ENCODE results near the gene CENPP. TPM values are rescaled to one million over a fixed set of nuclear protein-coding genes. Genes with fewer than 3 reads are reported as not detected.
A peak's percentile ranks its signal among the peaks of the same experiment; 100 is the strongest.
"Not testable (repeated sequence)": the region's sequence is repeated elsewhere in the genome, so short reads cannot be mapped to it uniquely, and the experiment has no call there.

Gene CENPP
- total RNA-seq, 4 donors from 2014 or later = 2.9 to 8.3 (median 4.9) TPM

DNA sequence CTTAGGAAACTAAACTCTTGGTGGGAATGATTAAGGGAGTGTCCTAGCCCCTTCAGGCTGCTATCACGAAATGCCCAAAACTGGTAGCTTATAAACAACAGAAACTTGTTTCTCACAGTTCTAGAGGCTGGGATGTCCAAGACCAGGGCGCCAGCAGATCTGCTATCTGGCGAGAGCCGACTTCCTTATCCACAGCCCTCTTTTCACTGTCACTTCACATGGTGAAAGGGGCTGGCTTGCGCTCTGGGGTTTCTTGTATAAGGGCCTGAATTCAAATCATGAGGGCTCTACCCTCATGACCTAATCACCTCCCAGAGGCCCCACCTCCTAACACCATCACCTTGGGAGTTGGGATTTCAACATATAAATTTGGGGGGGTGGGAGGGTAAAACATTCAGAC lies 295.1 kb downstream of the CENPP start:
- Histone ChIP-seq H3K4me1 (peaks cover 18 to 81% (median 32%) of the 10 kb centered on the region in 3 donors), H3K36me3 (peaks cover 0 to 20% of the 10 kb centered on the region in 2 donors), H3K27me3 (no peaks in the 10 kb centered on the region), H3K9me3 (no peaks in the 10 kb centered on the region), H3K4me3 (no peak overlapping the region), H3K27ac (peak overlapping the region in 3 of 4 donors; percentile 65 to 91 (median 89))
- TF ChIP-seq EP300 (IDR thresholded peaks at IDR 0.05) = no peak
- no peak for TF ChIP-seq POLR2AphosphoS5 (IDR thresholded peaks at IDR 0.05)
- TF ChIP-seq, protein P1, sequence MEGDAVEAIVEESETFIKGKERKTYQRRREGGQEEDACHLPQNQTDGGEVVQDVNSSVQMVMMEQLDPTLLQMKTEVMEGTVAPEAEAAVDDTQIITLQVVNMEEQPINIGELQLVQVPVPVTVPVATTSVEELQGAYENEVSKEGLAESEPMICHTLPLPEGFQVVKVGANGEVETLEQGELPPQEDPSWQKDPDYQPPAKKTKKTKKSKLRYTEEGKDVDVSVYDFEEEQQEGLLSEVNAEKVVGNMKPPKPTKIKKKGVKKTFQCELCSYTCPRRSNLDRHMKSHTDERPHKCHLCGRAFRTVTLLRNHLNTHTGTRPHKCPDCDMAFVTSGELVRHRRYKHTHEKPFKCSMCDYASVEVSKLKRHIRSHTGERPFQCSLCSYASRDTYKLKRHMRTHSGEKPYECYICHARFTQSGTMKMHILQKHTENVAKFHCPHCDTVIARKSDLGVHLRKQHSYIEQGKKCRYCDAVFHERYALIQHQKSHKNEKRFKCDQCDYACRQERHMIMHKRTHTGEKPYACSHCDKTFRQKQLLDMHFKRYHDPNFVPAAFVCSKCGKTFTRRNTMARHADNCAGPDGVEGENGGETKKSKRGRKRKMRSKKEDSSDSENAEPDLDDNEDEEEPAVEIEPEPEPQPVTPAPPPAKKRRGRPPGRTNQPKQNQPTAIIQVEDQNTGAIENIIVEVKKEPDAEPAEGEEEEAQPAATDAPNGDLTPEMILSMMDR (IDR thresholded peaks at IDR 0.05) = no peak
- TF ChIP-seq POLR2A (IDR thresholded peaks at IDR 0.05) = no peak
- no peak for ATAC-seq
- 96% methylated on average over 4 of the region's 5 CpGs; no CpG with 5 or more reads in 1 of the 2 donors for WGBS, 2 donors (ENCODE audit: low coverage in 1 of 2)

DNA sequence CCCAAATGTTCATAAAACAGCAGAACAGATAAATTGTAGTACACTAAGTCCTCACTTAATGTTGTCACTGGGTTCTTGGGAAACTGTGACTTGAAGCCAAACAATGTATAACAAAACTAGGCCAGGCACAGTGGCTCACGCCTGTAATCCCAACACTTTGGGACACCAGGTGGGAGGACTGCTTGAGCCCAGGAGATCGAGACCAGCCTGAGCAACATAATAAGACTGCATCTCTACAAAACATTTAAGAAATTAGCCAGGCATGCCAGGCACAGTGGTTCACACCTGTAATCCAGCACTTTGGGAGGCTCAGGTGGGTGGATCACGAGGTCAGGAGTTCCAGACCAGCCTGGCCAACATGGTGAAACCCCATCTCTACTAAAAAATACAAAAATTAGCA lies 298.2 kb downstream of the CENPP start:
- peak overlapping the region in 2 of 4 donors; percentile 49 to 53 for H3K27ac ChIP-seq
- H3K4me3 ChIP-seq, H3K27me3 ChIP-seq, ATAC-seq, H3K9me3 ChIP-seq: not testable (repeated sequence)
- peaks cover under 1 to 50% (median 14%) of the 10 kb centered on the region in 3 donors for H3K4me1 ChIP-seq
- 100% methylated on average over 1 to 2 of the region's 3 CpGs for WGBS, 2 donors (ENCODE audit: low coverage in 1 of 2)
- H3K36me3 ChIP-seq = peaks cover 0 to 17% of the 10 kb centered on the region in 2 donors

- Histone ChIP-seq H3K27ac (no peak overlapping the region), H3K9me3 (no peaks in the 10 kb centered on the region), H3K36me3 (peaks cover 0 to 20% of the 10 kb centered on the region in 2 donors), H3K4me1 (peaks cover 0 to 29% (median 12%) of the 10 kb centered on the region in 3 donors), H3K27me3 (no peaks in the 10 kb centered on the region), H3K4me3 (no peak overlapping the region)
- no peak for ATAC-seq
- no peak for TF ChIP-seq POLR2A (IDR thresholded peaks at IDR 0.05)
- TF ChIP-seq, protein P1 (IDR thresholded peaks at IDR 0.05) = no peak
Measured at GRCh38 chr9:92626484-92626883, 300.7 kb downstream of the CENPP start.

DNA sequence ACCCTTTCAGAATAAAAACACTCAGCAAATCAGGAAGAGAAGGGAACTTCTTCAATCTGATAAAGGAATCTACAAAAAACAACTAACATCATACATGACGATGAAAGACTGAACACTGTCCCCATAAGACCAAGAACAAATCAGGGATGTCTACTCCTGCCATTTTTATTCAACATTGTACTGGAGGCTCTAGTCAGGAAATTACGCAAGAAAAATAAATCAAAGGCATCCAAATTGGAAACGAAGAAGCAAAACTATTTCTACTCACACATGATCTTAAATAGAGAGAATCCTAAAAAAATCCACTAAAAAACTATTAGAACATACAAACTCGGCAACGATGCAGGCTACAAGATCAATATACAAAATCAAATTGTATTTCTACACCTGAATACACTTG lies 301.9 kb downstream of the CENPP start:
- Histone ChIP-seq H3K36me3 (peaks cover 0 to 27% of the 10 kb centered on the region in 2 donors), H3K9me3 (no peaks in the 10 kb centered on the region), H3K27me3 (no peaks in the 10 kb centered on the region), H3K27ac (peak overlapping the region in 1 of 4 donors; percentile 5), H3K4me3 (no peak overlapping the region), H3K4me1 (peaks cover 0 to 37% (median 12%) of the 10 kb centered on the region in 3 donors)
- TF ChIP-seq POLR2AphosphoS5 (IDR thresholded peaks at IDR 0.05) = no peak
- no peak for TF ChIP-seq EP300 (IDR thresholded peaks at IDR 0.05)
- TF ChIP-seq, protein P1 (IDR thresholded peaks at IDR 0.05) = no peak
- TF ChIP-seq POLR2A (IDR thresholded peaks at IDR 0.05) = no peak
- WGBS, 2 donors (ENCODE audit: low coverage in 1 of 2) = 88 to 100% methylated on average over 3 to 5 of the region's 5 CpGs
- no peak for ATAC-seq

GRCh38 chr9:92631452-92632343 lies 305.9 kb downstream of the CENPP start:
- no peak overlapping the region for H3K4me3 ChIP-seq
- TF ChIP-seq POLR2AphosphoS5 (IDR thresholded peaks at IDR 0.05) = peak; percentile 16
- TF ChIP-seq, protein P1 (IDR thresholded peaks at IDR 0.05) = no peak
- WGBS, 2 donors (ENCODE audit: low coverage in 1 of 2) = 64 to 76% methylated on average over 7 to 9 of the region's 13 CpGs
- peaks cover 0 to 51% of the 10 kb centered on the region in 2 donors for H3K36me3 ChIP-seq
- peaks cover 0 to 44% (median 4%) of the 10 kb centered on the region in 3 donors for H3K4me1 ChIP-seq
- ATAC-seq = no peak
- peak overlapping the region; percentile 21 to 77 (median 54) for H3K27ac ChIP-seq
- H3K27me3 ChIP-seq = no peaks in the 10 kb centered on the region
- H3K9me3 ChIP-seq = no peaks in the 10 kb centered on the region

Data from gastroesophageal sphincter (tissue), 4 donors.